Measurements from ENCODE around the gene TENT5C.

TENT5C gene

DNA sequence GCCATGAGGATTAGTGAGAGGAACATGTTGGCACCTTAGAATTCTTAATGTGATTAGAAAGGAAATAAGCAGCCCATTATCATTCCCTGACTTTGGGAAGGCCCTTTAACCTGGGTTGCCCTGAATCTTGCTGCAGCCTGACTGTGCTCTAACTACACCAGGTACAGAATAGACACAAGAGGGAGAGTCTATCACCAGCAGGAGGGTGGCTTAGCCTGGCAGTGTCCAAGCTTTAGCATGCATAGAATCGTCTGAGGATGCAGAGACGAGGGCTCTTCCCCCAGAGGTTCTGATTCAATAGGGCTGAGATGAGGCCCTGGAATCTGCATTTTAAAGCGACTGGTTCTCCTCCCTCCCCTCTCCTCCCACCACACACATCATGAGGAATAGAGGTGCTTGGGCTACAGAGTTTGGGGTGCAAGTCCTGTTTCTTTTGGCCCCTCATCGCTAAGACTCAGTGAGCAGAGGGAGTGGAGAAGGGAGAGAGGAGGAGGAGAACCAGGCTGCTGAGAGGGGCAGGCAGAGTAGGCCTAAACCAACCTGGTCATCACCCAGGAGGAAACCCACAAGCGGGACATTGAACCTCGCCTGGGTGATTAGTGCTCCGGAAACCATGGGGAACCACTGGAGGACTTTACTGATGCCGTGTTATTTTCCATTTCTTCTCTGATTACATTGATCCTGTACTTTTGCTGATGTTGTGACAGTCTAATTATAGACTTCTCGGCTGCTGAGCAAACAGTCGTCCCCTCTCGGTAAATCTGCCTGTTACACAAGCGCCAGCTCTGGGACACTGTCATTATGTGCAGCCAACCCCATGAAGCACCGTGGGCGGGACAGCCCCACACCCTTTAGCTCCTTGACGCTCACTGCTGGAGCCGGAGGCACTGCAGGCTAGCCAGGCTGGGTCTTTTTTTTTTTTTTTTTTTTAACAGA lies 6.3 kb upstream of the TENT5C start:
- TF ChIP-seq, protein P1, sequence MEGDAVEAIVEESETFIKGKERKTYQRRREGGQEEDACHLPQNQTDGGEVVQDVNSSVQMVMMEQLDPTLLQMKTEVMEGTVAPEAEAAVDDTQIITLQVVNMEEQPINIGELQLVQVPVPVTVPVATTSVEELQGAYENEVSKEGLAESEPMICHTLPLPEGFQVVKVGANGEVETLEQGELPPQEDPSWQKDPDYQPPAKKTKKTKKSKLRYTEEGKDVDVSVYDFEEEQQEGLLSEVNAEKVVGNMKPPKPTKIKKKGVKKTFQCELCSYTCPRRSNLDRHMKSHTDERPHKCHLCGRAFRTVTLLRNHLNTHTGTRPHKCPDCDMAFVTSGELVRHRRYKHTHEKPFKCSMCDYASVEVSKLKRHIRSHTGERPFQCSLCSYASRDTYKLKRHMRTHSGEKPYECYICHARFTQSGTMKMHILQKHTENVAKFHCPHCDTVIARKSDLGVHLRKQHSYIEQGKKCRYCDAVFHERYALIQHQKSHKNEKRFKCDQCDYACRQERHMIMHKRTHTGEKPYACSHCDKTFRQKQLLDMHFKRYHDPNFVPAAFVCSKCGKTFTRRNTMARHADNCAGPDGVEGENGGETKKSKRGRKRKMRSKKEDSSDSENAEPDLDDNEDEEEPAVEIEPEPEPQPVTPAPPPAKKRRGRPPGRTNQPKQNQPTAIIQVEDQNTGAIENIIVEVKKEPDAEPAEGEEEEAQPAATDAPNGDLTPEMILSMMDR (IDR thresholded peaks at IDR 0.05; ENCODE audit: low read depth, low read length), result no peak
- Histone ChIP-seq H3K9me3 (no peaks in the 10 kb centered on the region), H3K4me1 (no peaks in the 10 kb centered on the region), H3K4me3 (ENCODE audit: low read depth, low read length) (no peak overlapping the region), H3K36me3 (no peaks in the 10 kb centered on the region), H3K27me3 (peaks cover 20% of the 10 kb centered on the region)
- no peak for DNase-seq

DNA sequence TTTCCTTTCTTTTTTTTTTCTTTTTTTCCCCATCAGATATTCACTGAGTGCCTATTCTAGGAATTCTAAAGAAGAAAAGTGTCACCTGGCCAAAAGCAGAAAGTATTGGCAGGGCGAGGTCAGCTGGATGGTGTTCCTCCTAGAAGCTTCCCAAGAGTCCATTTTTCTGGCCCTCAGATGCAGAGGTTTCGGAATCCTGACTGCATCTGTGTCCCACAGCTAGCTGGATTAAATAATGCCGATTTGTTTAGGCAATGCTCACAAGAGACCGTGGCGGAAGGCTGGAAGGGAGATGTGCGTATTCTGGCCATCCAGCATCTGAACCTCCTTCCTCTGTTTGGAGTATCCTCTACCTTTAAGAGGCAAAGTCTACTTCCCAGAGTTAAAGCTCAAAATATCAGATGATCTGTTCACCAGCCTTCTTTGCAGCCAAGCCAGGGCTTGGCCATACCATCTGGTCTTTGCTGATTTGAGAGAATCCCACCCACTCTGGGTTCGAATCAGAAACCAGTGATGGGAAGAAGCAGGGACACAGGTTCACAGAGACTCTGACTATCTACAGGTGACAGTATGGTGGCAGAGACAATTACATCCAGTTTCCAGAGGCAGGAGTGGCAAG lies 5.4 kb upstream of the TENT5C start:
- Histone ChIP-seq H3K9me3 (no peaks in the 10 kb centered on the region), H3K36me3 (no peaks in the 10 kb centered on the region), H3K4me3 (ENCODE audit: low read depth, low read length) (no peak overlapping the region), H3K27me3 (peaks cover 25% of the 10 kb centered on the region), H3K4me1 (no peaks in the 10 kb centered on the region)
- TF ChIP-seq, protein P1 (IDR thresholded peaks at IDR 0.05; ENCODE audit: low read depth, low read length), result no peak
- DNase-seq, result no peak

DNA sequence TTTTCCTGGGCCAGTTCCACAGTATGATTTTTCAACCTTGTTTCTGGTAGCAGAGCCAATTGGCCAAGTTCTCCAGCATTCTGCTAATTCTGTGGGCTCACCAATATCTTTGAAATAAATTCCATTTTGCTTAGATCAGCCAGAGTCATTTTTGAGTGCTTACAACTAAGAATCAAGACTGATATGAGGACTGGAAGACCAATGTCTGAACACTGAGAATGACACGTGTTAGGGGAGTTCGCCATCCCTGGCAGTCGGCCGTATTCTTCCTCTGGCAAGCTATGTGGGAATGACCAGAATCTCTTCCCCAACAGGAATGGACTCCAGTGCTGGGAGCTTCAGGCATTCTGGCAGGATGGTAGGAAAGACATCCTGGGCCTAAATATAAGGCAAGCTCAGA lies 4.9 kb upstream of the TENT5C start:
- no peak overlapping the region for H3K4me3 ChIP-seq (ENCODE audit: low read depth, low read length)
- TF ChIP-seq, protein P1 (IDR thresholded peaks at IDR 0.05; ENCODE audit: low read depth, low read length), result no peak
- no peaks in the 10 kb centered on the region for H3K4me1 ChIP-seq
- H3K27me3 ChIP-seq, result peaks cover 25% of the 10 kb centered on the region
- no peaks in the 10 kb centered on the region for H3K36me3 ChIP-seq
- no peaks in the 10 kb centered on the region for H3K9me3 ChIP-seq
- DNase-seq, result no peak

DNA sequence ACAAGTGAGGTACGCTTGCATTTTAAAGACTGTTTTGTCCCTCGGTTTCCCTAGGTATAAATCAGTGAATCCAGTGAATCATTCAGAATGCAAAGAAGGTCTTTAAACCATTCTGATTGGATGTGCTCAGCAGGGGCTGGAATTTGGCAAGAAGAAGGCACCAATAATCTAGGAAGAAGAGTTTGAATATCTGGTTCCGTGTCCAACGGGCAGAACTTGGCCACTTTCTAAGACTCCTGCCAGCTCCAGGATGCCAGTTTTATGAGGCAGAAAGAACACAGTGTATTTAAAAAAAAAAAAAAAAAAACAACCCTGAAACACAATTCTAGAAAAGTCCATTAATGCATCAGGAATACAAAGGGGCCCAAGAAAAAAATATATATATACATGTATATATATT lies 3.0 kb upstream of the TENT5C start:
- no peak for DNase-seq
- peaks cover 42% of the 10 kb centered on the region for H3K27me3 ChIP-seq
- no peaks in the 10 kb centered on the region for H3K36me3 ChIP-seq

DNA sequence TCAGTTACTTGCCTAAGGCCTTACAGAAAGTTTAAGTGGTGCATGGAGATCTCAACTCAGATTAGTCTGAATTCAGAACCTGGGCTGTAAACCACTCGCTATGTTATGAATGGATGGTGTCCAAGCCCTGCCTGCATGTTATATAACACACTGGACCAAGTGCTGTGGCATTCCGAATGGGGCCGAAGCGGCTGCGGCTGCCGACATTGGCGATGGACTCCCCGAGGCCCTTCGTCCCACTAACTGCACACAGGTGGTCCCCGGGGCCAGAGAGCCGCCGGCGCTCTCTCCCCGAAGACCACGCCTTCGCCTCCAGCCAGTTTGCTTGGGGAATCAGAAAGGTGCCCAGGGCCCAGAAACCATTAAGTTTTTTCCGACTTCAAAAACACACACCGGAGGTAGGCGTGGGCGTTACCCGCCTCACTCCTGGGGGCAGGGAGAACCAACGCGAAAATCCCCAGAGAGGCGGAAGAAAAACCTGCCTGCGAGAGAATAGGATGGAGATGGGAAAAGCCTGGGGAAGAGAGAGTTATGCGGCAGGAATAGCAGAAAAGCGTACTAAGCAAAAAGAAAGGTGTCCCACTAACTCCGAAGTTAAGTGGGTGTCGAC lies 579 bp upstream of the TENT5C start:
- Histone ChIP-seq H3K9me3 (no peaks in the 10 kb centered on the region), H3K4me1 (no peaks in the 10 kb centered on the region), H3K36me3 (no peaks in the 10 kb centered on the region), H3K4me3 (ENCODE audit: low read depth, low read length) (peak overlapping the region; percentile 92), H3K27me3 (peaks cover 53% of the 10 kb centered on the region)
- DNase-seq, result no peak
- TF ChIP-seq, protein P1 (IDR thresholded peaks at IDR 0.05; ENCODE audit: low read depth, low read length), result no peak

More for the DNA sequence above, 3.0 kb upstream of the TENT5C start:
- Histone ChIP-seq H3K4me3 (ENCODE audit: low read depth, low read length) (no peak overlapping the region), H3K4me1 (no peaks in the 10 kb centered on the region), H3K9me3 (no peaks in the 10 kb centered on the region)
- TF ChIP-seq, protein P1 (IDR thresholded peaks at IDR 0.05; ENCODE audit: low read depth, low read length), result no peak

All from BE2C (cell line).